HFFc6 (cell line): ENCODE results near the gene NEK7. TPM values are rescaled to one million over a fixed set of nuclear protein-coding genes. Genes with fewer than 3 reads are reported as not detected.

Experiments
- DNase-seq: peaks from one replicate; pipeline ENCODE4 v3.0.0-alpha.2; 2018
- H3K27ac Mint-ChIP-seq: 2 replicates; pipeline ENCODE4 v1.8.0; 2020; ENCODE audit warnings: mild to moderate bottlenecking, mixed read lengths
- H3K27me3 Mint-ChIP-seq: 2 replicates; pipeline ENCODE4 v1.8.0; 2021; ENCODE audit warnings: mild to moderate bottlenecking, moderate library complexity, mixed read lengths; ENCODE audit not compliant: insufficient read depth
- H3K36me3 Mint-ChIP-seq: 2 replicates; pipeline ENCODE4 v1.8.0; 2021; ENCODE audit warnings: low read depth, mixed read lengths
- H3K4me1 Mint-ChIP-seq: 2 replicates; pipeline ENCODE4 v1.8.0; 2020; ENCODE audit warnings: low read depth, mixed read lengths
- H3K4me3 Mint-ChIP-seq: 2 replicates; pipeline ENCODE4 v1.8.0; 2020; ENCODE audit warnings: mild to moderate bottlenecking, moderate library complexity, mixed read lengths
- H3K9me3 Mint-ChIP-seq: 2 replicates; pipeline ENCODE4 v1.8.0; 2020; ENCODE audit warnings: mild to moderate bottlenecking, mixed read lengths
- CTCF ChIP-seq: fragments of 200-600 bp; sonication (generic); IDR thresholded peaks from 2 replicates; pipeline ENCODE4 v1.5.0; 2021; ENCODE audit warnings: antibody characterized with exemption, mild to moderate bottlenecking
- total RNA-seq, 6 experiments: library from RNA; stranded (reverse); fragmentation: NEBNext Ultra II Directional; extraction: Animal tissue kit (Norgen Biotek cat#: 25700); gene quantifications; 2 replicates in 1 of 6; 3 replicates in 5 of 6; pipeline ENCODE4 v1.2.3, GENCODE V29; 2021

NEK7 gene
- total RNA-seq, 6 experiments from 2014 or later: 452 to 692 (median 485) TPM

DNA sequence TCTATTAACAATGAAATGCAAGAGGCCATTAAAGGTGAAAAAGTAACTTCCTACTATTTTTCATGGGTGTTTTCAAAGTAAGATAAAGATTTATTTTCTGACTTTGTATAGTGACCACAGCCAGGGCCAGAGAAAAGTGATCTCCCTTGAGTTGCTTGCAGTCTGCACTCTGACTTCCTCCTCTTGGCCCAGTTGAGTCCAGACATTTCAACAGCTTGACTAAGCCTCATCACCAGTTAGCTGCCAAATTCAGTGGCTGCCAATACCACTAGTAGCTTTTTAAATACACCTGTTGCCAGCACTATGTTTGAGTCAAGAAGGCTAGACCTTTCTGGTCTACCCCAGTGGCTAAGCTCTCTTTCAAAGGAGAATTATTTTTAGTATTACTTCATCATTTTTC lies 3.7 kb upstream of the NEK7 start:
- no peak overlapping the region for H3K4me3 Mint-ChIP-seq
- peak; percentile 55 for DNase-seq
- H3K36me3 Mint-ChIP-seq: peaks cover 8% of the 10 kb centered on the region
- peak overlapping the region; percentile 47; the same call in 1 of the 2 replicates for H3K27ac Mint-ChIP-seq
- peaks cover 54% of the 10 kb centered on the region for H3K4me1 Mint-ChIP-seq
- no peak for TF ChIP-seq CTCF
- H3K9me3 Mint-ChIP-seq: no peaks in the 10 kb centered on the region
- peaks cover 5% of the 10 kb centered on the region; the same call in 1 of the 2 replicates for H3K27me3 Mint-ChIP-seq

DNA sequence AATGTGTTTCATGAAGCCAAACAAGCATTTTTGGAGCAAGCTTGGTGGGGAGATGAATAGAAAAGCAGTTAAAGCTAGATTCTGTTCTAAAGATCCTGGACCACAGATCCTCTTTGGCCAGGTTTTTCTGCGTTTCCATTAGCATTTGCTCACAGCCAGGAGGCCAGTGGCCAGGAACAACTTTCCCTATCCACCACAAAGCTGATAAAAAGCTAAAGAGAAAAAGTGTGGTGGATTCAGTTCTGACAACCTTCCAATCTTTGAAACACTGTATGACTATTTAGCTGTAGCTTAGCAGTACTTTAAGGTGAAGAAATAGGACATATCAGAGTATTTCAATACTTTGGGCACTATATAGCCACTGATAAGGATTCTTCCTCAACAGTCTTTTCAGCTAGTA lies 3.0 kb upstream of the NEK7 start:
- Mint-ChIP-seq H3K27ac (no peak overlapping the region), H3K9me3 (no peaks in the 10 kb centered on the region), H3K4me1 (peaks cover 54% of the 10 kb centered on the region), H3K4me3 (no peak overlapping the region), H3K36me3 (peaks cover 15% of the 10 kb centered on the region), H3K27me3 (peaks cover 7% of the 10 kb centered on the region)
- TF ChIP-seq CTCF: no peak
- no peak for DNase-seq

GRCh38 chr1:198155253-198155652 lies 1.5 kb upstream of the NEK7 start:
- peaks cover 9% of the 10 kb centered on the region for H3K27me3 Mint-ChIP-seq
- DNase-seq: peak; percentile 72

DNA sequence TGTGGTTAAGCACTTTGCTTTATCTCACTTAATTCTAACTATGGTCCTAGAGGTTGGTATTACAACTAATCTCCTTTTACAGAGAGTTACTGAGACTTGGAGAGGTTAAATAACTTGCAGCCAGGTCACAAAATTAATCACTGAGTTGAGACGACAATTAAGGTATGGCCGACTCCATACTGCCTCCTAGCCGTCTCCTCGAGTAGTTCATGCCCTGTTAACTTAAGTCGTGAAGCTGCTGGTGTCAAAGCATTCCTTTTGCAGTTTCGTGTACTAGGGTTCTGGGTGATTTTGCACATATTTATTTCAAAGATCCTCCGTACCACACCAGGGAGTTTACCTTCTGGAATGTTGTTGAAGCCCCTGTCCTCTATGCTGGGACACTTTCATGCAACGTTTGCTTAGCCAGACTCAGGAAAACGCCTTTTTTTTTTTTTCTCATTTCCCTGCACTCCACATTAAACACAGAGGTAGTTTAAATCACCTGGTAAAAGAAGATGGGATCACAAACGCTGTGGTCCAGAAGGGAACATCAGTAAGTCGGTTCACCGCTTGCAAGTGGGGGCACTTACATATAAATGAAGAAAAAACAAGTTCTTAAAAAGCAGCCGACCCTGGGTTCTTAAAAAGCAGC lies 570 bp upstream of the NEK7 start:
- peaks cover 68% of the 10 kb centered on the region for H3K4me1 Mint-ChIP-seq
- H3K27ac Mint-ChIP-seq: peak overlapping the region; percentile 59
- H3K36me3 Mint-ChIP-seq: peaks cover 31% of the 10 kb centered on the region
- peak overlapping the region; percentile 99 for H3K4me3 Mint-ChIP-seq
- TF ChIP-seq CTCF: peak; percentile 88
- peak; percentile 82 for DNase-seq
- H3K27me3 Mint-ChIP-seq: peaks cover 9% of the 10 kb centered on the region
- no peaks in the 10 kb centered on the region for H3K9me3 Mint-ChIP-seq

More at GRCh38 chr1:198155253-198155652, 1.5 kb upstream of the NEK7 start:
- H3K9me3 Mint-ChIP-seq: no peaks in the 10 kb centered on the region
- peaks cover 59% of the 10 kb centered on the region for H3K4me1 Mint-ChIP-seq
- H3K4me3 Mint-ChIP-seq: peak overlapping the region; percentile 99
- H3K36me3 Mint-ChIP-seq: peaks cover 28% of the 10 kb centered on the region
- no peak for TF ChIP-seq CTCF
- peak overlapping the region; percentile 59 for H3K27ac Mint-ChIP-seq

DNA sequence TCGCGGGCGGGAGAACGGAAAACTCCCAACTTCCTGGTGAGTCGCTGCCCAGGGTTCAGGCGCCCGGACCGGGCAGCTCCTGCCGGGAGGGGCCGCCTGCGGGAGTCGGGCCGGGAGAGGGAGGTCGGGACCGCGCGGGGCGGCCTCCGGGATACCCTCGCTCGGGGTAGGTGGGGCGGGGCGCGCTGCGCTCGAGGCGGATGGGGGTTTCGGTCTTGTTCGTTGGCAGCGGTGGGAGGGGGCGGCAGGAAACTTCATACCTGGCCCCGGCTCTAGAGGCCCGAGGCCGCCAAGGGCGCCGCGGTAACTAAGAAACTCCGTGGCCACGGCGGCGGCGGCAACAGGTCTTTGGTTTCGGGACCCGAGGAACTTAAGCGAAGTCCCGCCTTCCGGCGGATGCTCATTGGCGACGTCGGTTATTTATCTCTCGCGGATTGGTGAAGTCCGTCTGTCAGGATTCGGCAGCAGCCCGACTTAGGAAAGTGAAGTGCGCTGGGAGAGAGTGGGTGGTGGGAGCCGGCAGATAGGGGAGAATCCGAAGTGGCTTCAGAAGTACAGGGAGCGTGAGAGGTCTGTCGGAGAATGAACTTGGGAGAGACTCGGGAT lies 546 bp downstream of the NEK7 start:
- H3K9me3 Mint-ChIP-seq: no peaks in the 10 kb centered on the region
- H3K27me3 Mint-ChIP-seq: peaks cover 9% of the 10 kb centered on the region
- peaks cover 39% of the 10 kb centered on the region for H3K36me3 Mint-ChIP-seq
- H3K4me1 Mint-ChIP-seq: peaks cover 68% of the 10 kb centered on the region
- peak; percentile 85 for DNase-seq
- peak overlapping the region; percentile 99 for H3K4me3 Mint-ChIP-seq
- H3K27ac Mint-ChIP-seq: peak overlapping the region; percentile 96
- TF ChIP-seq CTCF: no peak
